GM18951 (cell line): ENCODE results near the gene ZFAND2B.

Experiments used
- POLR2A ChIP-seq: IDR thresholded peaks from 4 replicates; pipeline ENCODE4 v1.6.1; 2011; ENCODE audit warnings: mild to moderate bottlenecking; ENCODE audit not compliant: insufficient read length, insufficient read depth; ENCODE audit errors: extremely low read depth
- in situ Hi-C: fragments of 300-500 bp; cut with MboI; formaldehyde crosslinking; loops from one replicate; pipeline ENCODE4 v1.12.0; 2022; ENCODE audit warnings: low sequenced_read_pairs, mixed read lengths, inconsistent platforms; ENCODE audit not compliant: unreplicated experiment

The ZFAND2B gene

GRCh38 chr2:219206328-219207133 lies at the start of gene ZFAND2B:
Gene ZFAND2B (plus strand): TSS chr2:219206782. CDS start chr2:219206988, 206 bp downstream.
- in situ Hi-C loops: no loop called here

GRCh38 chr2:219157396-219157795 lies 49.2 kb upstream of the ZFAND2B start:
- in situ Hi-C loops: loop anchor here (10.0 kb wide), 1 partner anchor 147 kb away; the partner anchor contains the start of gene PTPRN
- TF ChIP-seq POLR2A: no peak

More at GRCh38 chr2:219206328-219207133, at the start of gene ZFAND2B:
- TF ChIP-seq POLR2A: peak; percentile 99

GRCh38 chr2:219158025-219158424 lies 48.6 kb upstream of the ZFAND2B start:
- in situ Hi-C loops: loop anchor here (10.0 kb wide), 1 partner anchor 147 kb away; the partner anchor contains the start of gene PTPRN
- no peak for TF ChIP-seq POLR2A

- in situ Hi-C loops: loop anchor here (10.0 kb wide), 1 partner anchor 146 kb away; the partner anchor contains the start of gene PTPRN
- TF ChIP-seq POLR2A: no peak
Measured at GRCh38 chr2:219158586-219158985, 48.0 kb upstream of the ZFAND2B start.

GRCh38 chr2:219159771-219160185 lies 46.8 kb upstream of the ZFAND2B start:
- TF ChIP-seq POLR2A: no peak
- in situ Hi-C loops: loop anchor here (5.0 to 10.0 kb wide), 2 partner anchors 53 to 145 kb away; partner anchors contain the start of gene PTPRN

GRCh38 chr2:219160186-219161017 lies 46.2 kb upstream of the ZFAND2B start, which contains the start of gene NHEJ1:
Gene NHEJ1 (minus strand): TSS chr2:219160815. CDS start chr2:219158362, 2,453 bp downstream.
- in situ Hi-C loops: loop anchor here (5.0 kb wide), 1 partner anchor 52 kb away; no protein-coding TSS in a partner anchor
- TF ChIP-seq POLR2A: peak; percentile 89

- in situ Hi-C loops: loop anchor here (5.0 kb wide), 1 partner anchor 51 kb away; no protein-coding TSS in a partner anchor
- no peak for TF ChIP-seq POLR2A
Measured at GRCh38 chr2:219161097-219161496, 45.5 kb upstream of the ZFAND2B start.

- in situ Hi-C loops: loop anchor here (5.0 kb wide), 1 partner anchor 49 kb away; no protein-coding TSS in a partner anchor
- TF ChIP-seq POLR2A: no peak
Measured at GRCh38 chr2:219163156-219163555, 43.4 kb upstream of the ZFAND2B start.

GRCh38 chr2:219165058-219165911 lies 41.3 kb upstream of the ZFAND2B start:
- in situ Hi-C loops: no loop called here
- no peak for TF ChIP-seq POLR2A

- in situ Hi-C loops: no loop called here
Measured at GRCh38 chr2:219167997-219168396, 38.6 kb upstream of the ZFAND2B start.

GRCh38 chr2:219168526-219168925 lies 38.1 kb upstream of the ZFAND2B start:
- TF ChIP-seq POLR2A: no peak

More at GRCh38 chr2:219167997-219168396, 38.6 kb upstream of the ZFAND2B start:
- no peak for TF ChIP-seq POLR2A

GRCh38 chr2:219168932-219169331 lies 37.6 kb upstream of the ZFAND2B start:
- TF ChIP-seq POLR2A: no peak
- in situ Hi-C loops: no loop called here

More at GRCh38 chr2:219168526-219168925, 38.1 kb upstream of the ZFAND2B start:
- in situ Hi-C loops: no loop called here
